IMR-90 (cell line): Measurements from ENCODE around the gene YPEL5. TPM values are rescaled to one million over a fixed set of nuclear protein-coding genes. Genes with fewer than 3 reads are reported as not detected.

Experiments
- ATAC-seq: fragments of 200-7000 bp; cut with Tn5 transposase; 2 replicates; pipeline ENCODE4 v1.9.1; 2020; ENCODE audit warnings: low read depth, mild to moderate bottlenecking, moderate library complexity
- BruUV-seq: library from RNA; stranded (reverse); fragments of 400-500 nt; replicated peaks from 2 replicates; lab custom pipeline; 2021; lab: Mats Ljungman, UMichigan
- CTCF ChIA-PET: fragments of 300-600 bp; formaldehyde crosslinking; extraction: SDS; loops from one replicate; lab custom pipeline; 2021; ENCODE audit warnings: antibody characterized with exemption; lab: Yijun Ruan, JAX
- POLR2A ChIA-PET: fragments of 300-600 bp; sonication (Branson Sonifier 250); formaldehyde crosslinking; loops from one replicate; lab custom pipeline; 2022; ENCODE audit warnings: antibody characterized with exemption; ENCODE audit not compliant: unreplicated experiment; lab: Charles Lee
- DNase-seq: peaks from one replicate; pipeline ENCODE4 v3.0.0; 2013
- H2AFZ ChIP-seq: replicated peaks from 2 replicates; pipeline ENCODE3; 2013; ENCODE audit warnings: low read length, mild to moderate bottlenecking; ENCODE audit not compliant: poor library complexity
- H2AK5ac ChIP-seq: 2 replicates; pipeline ENCODE4 v1.6.1; 2013; ENCODE audit warnings: low read depth, low read length, inconsistent platforms
- H2AK9ac ChIP-seq: replicated peaks from 2 replicates; pipeline ENCODE3; 2013; ENCODE audit warnings: mild to moderate bottlenecking, low read depth, low read length, moderate library complexity; ENCODE audit not compliant: poor library complexity
- H2BK120ac ChIP-seq: 2 replicates; pipeline ENCODE4 v1.6.1; 2013; ENCODE audit warnings: low read depth, low read length, inconsistent platforms
- H2BK15ac ChIP-seq: 3 replicates; pipeline ENCODE4 v1.6.1; 2013; ENCODE audit warnings: low read depth, low read length, inconsistent platforms
- H2BK20ac ChIP-seq: 2 replicates; pipeline ENCODE4 v1.6.1; 2013; ENCODE audit warnings: low read depth, mild to moderate bottlenecking, inconsistent platforms, low read length, moderate library complexity
- H2BK5ac ChIP-seq: 2 replicates; pipeline ENCODE4 v1.6.1; 2013; ENCODE audit warnings: mild to moderate bottlenecking, low read depth, low read length, inconsistent platforms; ENCODE audit not compliant: poor library complexity, severe bottlenecking
- H3K14ac ChIP-seq: replicated peaks from 2 replicates; pipeline ENCODE4 v1.6.1; 2013; ENCODE audit warnings: low read depth, low read length, inconsistent platforms
- H3K18ac ChIP-seq: 2 replicates; pipeline ENCODE4 v1.6.1; 2013; ENCODE audit warnings: low read depth, low read length, control low read depth
- H3K23ac ChIP-seq: 2 replicates; pipeline ENCODE4 v1.6.1; 2013; ENCODE audit warnings: low read depth, low read length, inconsistent platforms
- H3K27ac ChIP-seq: 2 replicates; pipeline ENCODE4 v1.5.1; 2013; ENCODE audit warnings: mild to moderate bottlenecking, control low read depth, low read length; ENCODE audit not compliant: insufficient read depth
- H3K27me3 ChIP-seq: 2 replicates; pipeline ENCODE4 v1.6.1; 2013; ENCODE audit warnings: low read length; ENCODE audit not compliant: control insufficient read depth, insufficient read depth
- H3K36me3 ChIP-seq: 2 replicates; pipeline ENCODE4 v1.6.1; 2013; ENCODE audit warnings: low read length, mixed read lengths; ENCODE audit not compliant: control insufficient read depth, insufficient read depth
- H3K4ac ChIP-seq: 2 replicates; pipeline ENCODE4 v1.6.1; 2013; ENCODE audit warnings: low read depth, low read length, inconsistent platforms
- H3K4me1 ChIP-seq: 2 replicates; pipeline ENCODE4 v1.6.1; 2013; ENCODE audit warnings: low read length, mixed read lengths; ENCODE audit not compliant: control insufficient read depth, insufficient read depth
- H3K4me2 ChIP-seq: 2 replicates; pipeline ENCODE4 v1.6.1; 2013; ENCODE audit warnings: low read depth, mild to moderate bottlenecking, control low read depth, low read length, moderate library complexity
- H3K4me3 ChIP-seq: 2 replicates; pipeline ENCODE4 v1.5.1; 2013; ENCODE audit warnings: low read depth, mild to moderate bottlenecking, control low read depth, low read length, moderate library complexity; ENCODE audit not compliant: insufficient read depth
- H3K56ac ChIP-seq: 2 replicates; pipeline ENCODE4 v1.6.1; 2013; ENCODE audit warnings: low read length, inconsistent platforms; ENCODE audit not compliant: insufficient read depth; ENCODE audit errors: extremely low read depth
- H3K79me1 ChIP-seq, 2 experiments: 2 replicates each; pipeline ENCODE4 v1.6.1; 2013; ENCODE audit warnings: low read length in 2 of 2, inconsistent platforms in 1 of 2, low read depth in 1 of 2
- H3K9ac ChIP-seq: 2 replicates; pipeline ENCODE4 v1.6.1; 2013; ENCODE audit warnings: low read depth, low read length, control low read depth
- H3K9me1 ChIP-seq: 2 replicates; pipeline ENCODE4 v1.6.1; 2013; ENCODE audit warnings: low read length, inconsistent platforms; ENCODE audit not compliant: insufficient read depth
- H3K9me3 ChIP-seq: 2 replicates; pipeline ENCODE4 v1.6.1; 2013; ENCODE audit warnings: low read length; ENCODE audit not compliant: control insufficient read depth, insufficient read depth
- H4K20me1 ChIP-seq: 2 replicates; pipeline ENCODE4 v1.6.1; 2013; ENCODE audit warnings: low read length, inconsistent platforms; ENCODE audit not compliant: insufficient read depth
- H4K5ac ChIP-seq: 2 replicates; pipeline ENCODE4 v1.6.1; 2013; ENCODE audit warnings: mild to moderate bottlenecking, low read depth, low read length, control low read depth
- H4K8ac ChIP-seq, 2 experiments: 2 replicates each; pipeline ENCODE4 v1.6.1; 2013; ENCODE audit warnings: low read depth in 2 of 2, low read length in 2 of 2, control low read depth in 1 of 2, inconsistent platforms in 1 of 2
- H4K91ac ChIP-seq: 2 replicates; pipeline ENCODE4 v1.6.1; 2013; ENCODE audit warnings: low read depth, low read length, inconsistent platforms; ENCODE audit not compliant: insufficient read depth
- BHLHE40 ChIP-seq: fragments of 150-350 bp; IDR thresholded peaks from 2 replicates; pipeline ENCODE4 v1.6.1; 2016; ENCODE audit warnings: mild to moderate bottlenecking, low read depth, low read length
- CEBPB ChIP-seq: IDR thresholded peaks from 2 replicates; pipeline ENCODE4 v1.6.1; 2012; ENCODE audit warnings: low read depth, low read length, improper control_type of control experiment
- CHD1 ChIP-seq: IDR thresholded peaks from 2 replicates; pipeline ENCODE4 v1.6.1; 2012; ENCODE audit warnings: low read depth, low read length, improper control_type of control experiment
- ELK1 ChIP-seq: fragments of 150-350 bp; IDR thresholded peaks from 2 replicates; pipeline ENCODE4 v1.6.1; 2016; ENCODE audit warnings: low read depth, mild to moderate bottlenecking, low read length, moderate library complexity, borderline replicate concordance
- FOS ChIP-seq: fragments of 150-350 bp; IDR thresholded peaks from 2 replicates; pipeline ENCODE4 v1.6.1; 2016; ENCODE audit warnings: low read depth, low read length
- MAFK ChIP-seq: IDR thresholded peaks from 2 replicates; pipeline ENCODE4 v1.6.1; 2012; ENCODE audit warnings: low read depth, low read length, improper control_type of control experiment
- MAZ ChIP-seq: IDR thresholded peaks from 2 replicates; pipeline ENCODE4 v1.6.1; 2012; ENCODE audit warnings: low read depth, mild to moderate bottlenecking, low read length, improper control_type of control experiment, moderate library complexity, borderline replicate concordance
- MXI1 ChIP-seq: IDR thresholded peaks from 2 replicates; pipeline ENCODE4 v1.6.1; 2012; ENCODE audit warnings: low read depth, mild to moderate bottlenecking, low read length, moderate library complexity, borderline replicate concordance
- NFE2L2 ChIP-seq: fragments of 150-350 bp; IDR thresholded peaks from 2 replicates; pipeline ENCODE4 v1.6.1; 2016; ENCODE audit warnings: low read depth, mild to moderate bottlenecking, low read length
- POLR2A ChIP-seq: IDR thresholded peaks from 2 replicates; pipeline ENCODE4 v1.6.1; 2012; ENCODE audit warnings: mild to moderate bottlenecking, low read depth, low read length
- RAD21 ChIP-seq: IDR thresholded peaks from 2 replicates; pipeline ENCODE4 v1.6.1; 2012; ENCODE audit warnings: low read length, improper control_type of control experiment
- RCOR1 ChIP-seq: IDR thresholded peaks from 2 replicates; pipeline ENCODE4 v1.6.1; 2012; ENCODE audit warnings: mild to moderate bottlenecking, low read length, improper control_type of control experiment; ENCODE audit not compliant: insufficient replicate concordance
- RFX5 ChIP-seq: IDR thresholded peaks from 2 replicates; pipeline ENCODE4 v1.8.0; 2012; ENCODE audit warnings: low read depth, mild to moderate bottlenecking, low read length, moderate library complexity
- SMC3 ChIP-seq: fragments of 150-350 bp; IDR thresholded peaks from 2 replicates; pipeline ENCODE4 v1.6.1; 2016; ENCODE audit warnings: low read depth, mild to moderate bottlenecking, antibody characterized with exemption, low read length, moderate library complexity
- USF2 ChIP-seq: fragments of 150-350 bp; IDR thresholded peaks from 2 replicates; pipeline ENCODE4 v1.6.1; 2017; ENCODE audit warnings: mild to moderate bottlenecking, antibody characterized with exemption, low read length, low read depth
- WGBS, 2 experiments: methylation state at CpG; one replicate each; pipeline versions ENCODE4 v1.1.5 to v1.1.7; 2013; ENCODE audit warnings: missing lambda C conversion rate in 2 of 2; ENCODE audit not compliant: insufficient read length in 1 of 2; ENCODE audit errors: extremely low coverage in 2 of 2; 5-methylcytosine and 5-hydroxymethylcytosine counted together
- dilution Hi-C: fragments of 300-500 bp; cut with HindIII; formaldehyde crosslinking; loops from one replicate; pipeline ENCODE4 v1.14.3; 2018; ENCODE audit warnings: low sequenced_read_pairs; ENCODE audit not compliant: unreplicated experiment
- in situ Hi-C: fragments of 300-500 bp; cut with MboI; formaldehyde crosslinking; loops from 3 replicates; pipeline ENCODE4 v1.14.3; 2019; ENCODE audit warnings: low sequenced_read_pairs, inconsistent platforms, mixed read lengths
- intact Hi-C: fragments of 100-400 bp; cut with micrococcal nuclease; formaldehyde crosslinking; loops from 2 replicates; pipeline ENCODE4 v1.10.0; 2022
- polyA plus RNA-seq, 3 experiments: library from polyadenylated mRNA; depleted of rRNA; stranded (reverse); fragments of >200 nt; gene quantifications; 2 replicates each; pipeline ENCODE4 v1.2.3, GENCODE V29; 2012; ENCODE audit warnings: low replicate concordance in 1 of 3
- total RNA-seq: library from RNA; depleted of rRNA; stranded (reverse); fragments of >200 nt; gene quantifications from 2 replicates; pipeline ENCODE4 v1.2.3, GENCODE V29; 2012

The YPEL5 gene
- total and polyA plus RNA-seq, 2 of the 4 experiments (the other 2 are of a cell fraction) = 40.7 to 62.6 TPM

GRCh38 chr2:30159766-30160165, 13.0 kb downstream of the YPEL5 start:
- H3K4me3 ChIP-seq = no peak overlapping the region
- no peak overlapping the region for H2AK5ac ChIP-seq
- no peak overlapping the region for H3K9ac ChIP-seq
- no peak for TF ChIP-seq NFE2L2
- no peak for TF ChIP-seq MAZ
- no peak for TF ChIP-seq MXI1
- TF ChIP-seq CEBPB = no peak
- TF ChIP-seq POLR2A = no peak
- TF ChIP-seq RAD21 = no peak
- TF ChIP-seq CHD1 = no peak
- no peak for TF ChIP-seq SMC3
- no peak for TF ChIP-seq FOS
- no peak for TF ChIP-seq RFX5
- no peak for TF ChIP-seq ELK1
- TF ChIP-seq USF2 = no peak
- no peak for TF ChIP-seq BHLHE40
- no peak for TF ChIP-seq MAFK
- TF ChIP-seq RCOR1 = no peak
- ATAC-seq (no peak), DNase-seq (no peak)
- in situ Hi-C loops (loop anchor here (25.0 kb wide), 2 partner anchors 1003 to 1178 kb away; no protein-coding TSS in a partner anchor), dilution Hi-C loops (no loop called here), intact Hi-C loops (loop anchor here (10.0 kb wide), 2 partner anchors 1015 to 1175 kb away; no protein-coding TSS in a partner anchor)
- ChIA-PET CTCF (no interaction called here), POLR2A (no interaction called here)
- no peak overlapping the region for H2AFZ ChIP-seq
- H2BK120ac ChIP-seq = no peak overlapping the region
- no peak overlapping the region for H3K23ac ChIP-seq
- no peak overlapping the region for H2AK9ac ChIP-seq
- H4K8ac ChIP-seq = no peak overlapping the region
- H3K18ac ChIP-seq = no peak overlapping the region
- H4K91ac ChIP-seq = no peak overlapping the region
- no peak overlapping the region for H2BK15ac ChIP-seq
- H3K4me1 ChIP-seq = peaks cover 5% of the 10 kb centered on the region
- no peak overlapping the region for H3K27ac ChIP-seq
- H4K20me1 ChIP-seq = peaks cover 2% of the 10 kb centered on the region; the same call in 1 of the 2 replicates
- H3K9me3 ChIP-seq = no peaks in the 10 kb centered on the region
- H4K5ac ChIP-seq = no peak overlapping the region
- H3K56ac ChIP-seq = no peak overlapping the region
- H2BK20ac ChIP-seq = no peak overlapping the region
- H3K27me3 ChIP-seq = no peaks in the 10 kb centered on the region
- BruUV-seq = no TSS peak
- H3K4me2 ChIP-seq = no peak overlapping the region
- H2BK5ac ChIP-seq = no peak overlapping the region
- peaks cover 8 to 12% of the 10 kb centered on the region in 2 experiments for H3K79me1 ChIP-seq
- no peak overlapping the region for H3K4ac ChIP-seq
- peaks cover 15% of the 10 kb centered on the region for H3K36me3 ChIP-seq
- no peaks in the 10 kb centered on the region for H3K9me1 ChIP-seq
- no peak overlapping the region for H3K14ac ChIP-seq
- WGBS, 2 experiments = no CpG with 5 or more reads among the region's 2 CpGs
